ENCODE results near the gene GIGYF1. TPM values are rescaled to one million over a fixed set of nuclear protein-coding genes. Genes with fewer than 3 reads are reported as not detected.

GIGYF1 gene
- total and polyA plus RNA-seq, 2 of the 4 experiments (the other 2 are of a cell fraction), result 3.0 to 10.7 TPM

- dilution Hi-C loops (cut with HindIII; ENCODE audit: low sequenced_read_pairs, unreplicated experiment) (no loop called here), intact Hi-C loops (cut with micrococcal nuclease) (no loop called here), in situ Hi-C loops (cut with MboI; ENCODE audit: low sequenced_read_pairs) (no loop called here)
- H3K9me1 ChIP-seq (ENCODE audit: insufficient read depth, low read length), result no peaks in the 10 kb centered on the region
- H3K79me1 ChIP-seq (ENCODE audit: low read depth in 1 of 2, low read length in 2 of 2), result peaks cover 13 to 39% of the 10 kb centered on the region in 2 experiments
- H3K36me3 ChIP-seq (ENCODE audit: control insufficient read depth, insufficient read depth, low read length), result peaks cover 68% of the 10 kb centered on the region
- peaks cover 53% of the 10 kb centered on the region for H4K20me1 ChIP-seq (ENCODE audit: insufficient read depth, low read length)
- ChIA-PET POLR2A (ENCODE audit: unreplicated experiment) (no interaction called here), CTCF (no interaction called here)
- H2AFZ ChIP-seq (replicated peaks; ENCODE audit: low read length, poor library complexity), result no peak overlapping the region
- no peak overlapping the region for H4K8ac ChIP-seq (ENCODE audit: low read depth in 2 of 2, low read length in 2 of 2)
- H3K27me3 ChIP-seq (ENCODE audit: control insufficient read depth, insufficient read depth, low read length), result no peaks in the 10 kb centered on the region
- H3K4me2 ChIP-seq (ENCODE audit: low read depth, low read length), result no peak overlapping the region
- no peak overlapping the region for H2BK20ac ChIP-seq (ENCODE audit: low read depth, low read length)
- ATAC-seq (ENCODE audit: low read depth) (no peak), DNase-seq (no peak)
- H4K91ac ChIP-seq (ENCODE audit: insufficient read depth, low read depth, low read length), result no peak overlapping the region
- no peak overlapping the region for H2AK5ac ChIP-seq (ENCODE audit: low read depth, low read length)
- H2BK15ac ChIP-seq (ENCODE audit: low read depth, low read length), result no peak overlapping the region
- H3K14ac ChIP-seq (replicated peaks; ENCODE audit: low read depth, low read length), result no peak overlapping the region
- no peak overlapping the region for H2AK9ac ChIP-seq (replicated peaks; ENCODE audit: low read depth, low read length, poor library complexity)
- no peak overlapping the region for H2BK120ac ChIP-seq (ENCODE audit: low read depth, low read length)
- no peak overlapping the region for H4K5ac ChIP-seq (ENCODE audit: low read depth, low read length)
- no peak overlapping the region for H3K4ac ChIP-seq (ENCODE audit: low read depth, low read length)
- H3K56ac ChIP-seq (ENCODE audit: extremely low read depth, insufficient read depth, low read length), result no peak overlapping the region
- no peak overlapping the region for H3K9ac ChIP-seq (ENCODE audit: low read depth, low read length)
- 78% methylated on average over 4 of the region's 17 CpGs; no CpG with 5 or more reads in 1 of the 2 experiments for WGBS, 2 experiments (ENCODE audit: extremely low coverage in 2 of 2, insufficient read length in 1 of 2)
- no peak overlapping the region for H3K23ac ChIP-seq (ENCODE audit: low read depth, low read length)
- H3K9me3 ChIP-seq (ENCODE audit: control insufficient read depth, insufficient read depth, low read length), result no peaks in the 10 kb centered on the region
- TF ChIP-seq MAFK (IDR thresholded peaks at IDR 0.05; ENCODE audit: low read depth, low read length) (no peak), NFE2L2 (IDR thresholded peaks at IDR 0.05; ENCODE audit: low read depth, low read length) (no peak), ELK1 (IDR thresholded peaks at IDR 0.05; ENCODE audit: borderline replicate concordance, low read depth, low read length) (no peak), RFX5 (IDR thresholded peaks at IDR 0.05; ENCODE audit: low read depth, low read length) (no peak)
- no peak overlapping the region for H3K18ac ChIP-seq (ENCODE audit: low read depth, low read length)
- BruUV-seq (replicated peaks), result no TSS peak
- no peak overlapping the region for H3K4me3 ChIP-seq (ENCODE audit: insufficient read depth, low read depth, low read length)
- H3K27ac ChIP-seq (ENCODE audit: insufficient read depth, low read length), result no peak overlapping the region
- peaks cover 12% of the 10 kb centered on the region for H3K4me1 ChIP-seq (ENCODE audit: control insufficient read depth, insufficient read depth, low read length)
- no peak overlapping the region for H2BK5ac ChIP-seq (ENCODE audit: low read depth, low read length, poor library complexity, severe bottlenecking)
Observed at GRCh38 chr7:100686822-100687211, 7.2 kb downstream of the GIGYF1 start.

Data from IMR-90 (cell line).